G401.6 (cell line): ENCODE results near the gene C1orf216.
"Not testable (repeated sequence)": the region's sequence is repeated elsewhere in the genome, so short reads cannot be mapped to it uniquely, and the experiment has no call there.

Experiments used
- FAIRE-seq: peaks from 2 replicates; lab custom pipeline; 2012; peaks lifted over from hg19 to GRCh38; lab: Jason Lieb, UNC

Gene C1orf216

DNA sequence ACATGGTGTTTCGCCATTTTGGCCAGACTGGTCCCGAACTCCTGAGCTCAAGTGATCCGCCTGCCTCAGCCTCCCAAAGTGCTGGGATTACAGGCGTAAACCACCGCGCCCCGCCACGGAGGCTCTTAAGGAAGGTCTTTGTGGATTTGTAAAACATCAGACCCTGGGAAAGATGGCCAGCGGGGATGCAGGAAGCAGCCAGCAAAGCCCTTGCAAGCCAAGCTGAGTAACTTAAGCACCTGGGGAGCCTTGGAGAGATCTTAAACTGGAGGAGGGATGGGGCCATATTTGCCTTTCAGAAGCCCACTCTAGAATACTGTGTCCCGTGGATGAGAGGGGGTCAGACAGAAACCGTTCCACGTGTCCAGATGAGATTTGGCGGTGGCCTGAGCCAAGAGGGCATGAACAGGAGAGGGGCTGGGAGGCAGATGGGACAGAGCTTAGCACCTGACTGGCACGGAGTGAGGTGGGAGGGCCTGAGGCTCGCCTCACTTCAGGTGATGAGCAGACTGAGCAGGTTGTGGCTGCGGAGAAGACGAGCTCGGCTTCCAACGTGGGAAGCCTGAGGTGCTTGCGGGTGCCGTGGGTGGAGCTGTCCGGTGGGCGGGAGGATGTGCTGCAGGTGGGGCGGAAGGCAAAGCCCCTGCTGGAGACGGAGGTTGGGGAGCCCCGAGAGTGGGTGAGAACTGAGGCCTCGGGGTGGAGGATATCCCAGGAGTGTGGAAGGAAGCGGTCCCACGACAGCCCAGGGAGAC is 11.7 kb downstream of the C1orf216 start:
- FAIRE-seq: no peak

- FAIRE-seq: no peak
Measured at GRCh38 chr1:35702508-35702907, 16.2 kb downstream of the C1orf216 start.

- not testable (repeated sequence) for FAIRE-seq
Measured at GRCh38 chr1:35699152-35699551, 19.5 kb downstream of the C1orf216 start.

DNA sequence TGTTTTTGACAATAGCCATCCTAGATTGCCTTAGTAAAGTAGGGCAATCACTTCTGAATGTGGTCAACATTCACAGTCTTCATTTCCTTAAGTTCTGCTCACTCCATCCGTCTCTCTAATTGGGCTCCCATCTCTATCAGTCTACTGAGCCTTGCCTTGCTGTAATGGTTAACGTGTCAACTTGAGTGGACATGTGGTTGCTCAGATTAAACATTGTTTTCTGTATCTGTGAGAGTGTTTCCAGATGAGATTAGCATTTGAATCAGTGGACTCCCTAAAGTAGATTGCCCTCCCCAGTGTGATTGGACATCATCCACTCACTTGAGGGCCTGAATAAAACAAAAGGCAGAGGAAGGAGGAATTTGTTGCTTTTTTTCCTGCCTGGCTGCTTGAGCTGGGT is 26.4 kb downstream of the C1orf216 start:
- FAIRE-seq: no peak

DNA sequence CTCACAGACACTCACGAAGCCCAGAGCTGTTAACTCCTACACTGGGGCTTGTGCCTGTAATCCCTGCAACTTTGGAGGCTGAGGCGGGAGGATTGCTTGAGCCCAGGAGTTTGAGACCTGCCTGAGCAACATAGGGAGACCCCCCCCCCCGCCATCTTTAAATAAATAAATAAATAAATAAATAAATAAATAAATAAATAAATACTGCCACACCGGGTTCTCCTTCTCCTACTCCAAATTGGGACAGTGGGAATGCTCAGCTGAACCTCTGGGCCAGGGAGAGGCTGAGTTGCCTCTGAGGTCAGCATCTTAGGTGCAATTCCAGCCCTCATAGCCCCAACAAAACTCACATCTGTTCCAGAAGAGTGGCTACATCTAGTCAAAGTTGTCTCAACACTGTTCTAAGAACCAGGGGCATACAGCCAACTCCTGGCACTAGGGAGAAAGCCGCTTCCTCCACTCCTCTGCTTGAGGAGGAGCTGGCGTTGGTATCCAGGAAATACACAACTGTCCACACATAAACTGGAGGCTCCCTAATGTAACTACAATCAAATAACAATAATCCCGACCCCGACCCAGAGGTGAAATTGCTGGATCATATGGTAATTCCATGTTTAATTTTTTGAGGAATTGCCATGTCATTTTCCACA is 27.0 kb downstream of the C1orf216 start:
- FAIRE-seq: no peak

GRCh38 chr1:35691080-35691479 is 27.6 kb downstream of the C1orf216 start:
- FAIRE-seq: no peak

GRCh38 chr1:35690103-35690502 is 28.6 kb downstream of the C1orf216 start:
- not testable (repeated sequence) for FAIRE-seq

- no peak for FAIRE-seq
Measured at GRCh38 chr1:35688161-35688560, 30.5 kb downstream of the C1orf216 start.

DNA sequence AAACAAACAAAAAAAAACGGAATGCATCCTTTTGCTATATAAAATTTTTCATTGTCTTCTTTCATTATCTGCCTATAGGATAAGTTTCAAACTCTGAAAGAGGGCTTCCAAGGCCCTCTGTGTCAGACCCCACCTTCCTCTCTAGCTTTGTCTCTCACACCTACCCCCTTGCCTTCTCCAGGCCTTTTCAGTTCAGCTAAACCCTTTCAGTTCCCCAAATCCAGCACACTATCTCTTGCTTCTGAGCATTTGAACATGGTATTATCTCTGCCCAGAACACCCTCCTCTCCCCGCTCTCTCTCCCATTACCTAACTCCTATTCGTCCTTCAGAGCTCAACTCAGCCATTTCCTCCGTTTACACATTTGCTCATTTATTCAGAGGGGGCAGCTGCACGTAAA is 35.7 kb downstream of the C1orf216 start:
- FAIRE-seq: no peak

- no peak for FAIRE-seq
Measured at GRCh38 chr1:35680271-35680670, 38.4 kb downstream of the C1orf216 start.

DNA sequence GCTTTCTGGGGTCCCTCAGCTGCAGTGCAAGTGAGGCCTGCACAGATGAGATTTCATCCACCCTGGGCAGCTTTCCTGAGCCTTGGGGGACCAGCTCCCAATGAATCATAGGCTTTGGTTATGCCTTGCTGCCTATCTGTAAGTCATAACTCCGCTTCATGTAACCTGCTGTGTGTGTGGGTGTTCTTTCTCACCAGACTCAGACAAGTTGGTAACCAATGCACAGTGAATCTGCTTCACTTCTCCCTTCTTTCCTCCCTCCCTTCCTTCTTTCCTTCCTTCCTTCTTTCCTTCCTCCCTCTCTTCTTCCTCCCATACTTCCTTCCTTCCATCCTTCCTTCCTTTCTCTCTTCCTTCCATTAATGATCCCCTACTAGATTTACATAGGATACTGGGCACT is 42.9 kb downstream of the C1orf216 start:
- FAIRE-seq: no peak

DNA sequence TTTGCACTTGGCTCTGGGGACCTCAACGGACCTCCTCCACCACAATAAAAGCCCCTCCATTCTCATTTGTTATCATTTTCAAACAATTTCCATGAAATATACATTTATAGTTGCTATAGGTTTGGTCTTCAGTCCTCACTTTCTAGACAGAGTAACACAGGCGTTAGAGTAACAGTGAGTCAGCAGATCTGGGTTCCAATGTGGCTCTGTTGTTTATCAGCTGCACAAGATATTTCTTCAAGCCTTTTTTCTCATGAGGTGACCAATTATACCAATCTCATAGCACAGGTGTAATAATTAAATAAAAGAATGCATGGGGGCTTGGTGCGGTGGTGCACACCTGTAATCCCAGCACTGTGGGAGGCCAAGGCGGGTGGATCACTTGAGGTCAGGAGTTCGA is 44.6 kb downstream of the C1orf216 start:
- no peak for FAIRE-seq

DNA sequence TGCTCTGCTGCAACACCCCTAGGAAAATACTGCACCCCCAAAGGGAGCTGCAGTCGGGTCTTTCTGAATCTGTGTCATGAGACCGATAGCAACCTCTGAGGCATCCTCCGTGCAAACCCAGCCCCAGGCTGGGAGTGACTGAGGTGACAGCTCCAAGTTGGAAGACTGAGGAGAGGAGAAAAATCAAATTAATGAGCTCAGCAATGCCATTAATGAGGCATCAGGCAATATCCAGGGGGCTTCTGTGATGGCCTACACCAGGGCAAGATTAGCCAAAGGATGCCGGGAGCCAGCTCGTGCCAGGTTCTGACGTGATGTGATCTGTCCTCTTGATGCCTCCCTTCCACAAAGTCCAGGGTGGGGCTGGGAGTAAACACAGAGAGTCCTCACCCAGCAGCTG is 46.6 kb downstream of the C1orf216 start:
- FAIRE-seq: no peak

DNA sequence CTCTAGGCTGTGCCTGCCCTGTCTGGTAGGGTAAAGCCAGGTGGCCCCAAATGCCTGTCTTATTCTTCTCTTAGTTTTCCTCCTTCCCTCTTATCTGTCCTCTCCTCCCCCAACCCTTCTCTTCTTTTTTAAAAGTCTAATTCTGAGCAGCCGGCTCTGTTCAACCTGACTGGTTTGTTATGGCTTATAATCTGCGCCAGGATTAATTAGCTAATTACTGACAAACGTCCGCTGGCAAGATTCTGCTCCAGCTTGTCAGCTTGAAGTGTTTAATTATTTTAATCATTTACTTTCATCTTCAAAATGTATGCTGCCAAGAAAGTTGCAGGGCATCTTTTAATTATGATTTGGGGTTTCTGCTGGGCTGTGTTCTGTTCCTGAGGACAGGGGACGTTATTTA is 50.2 kb downstream of the C1orf216 start:
- no peak for FAIRE-seq

GRCh38 chr1:35666916-35667315 is 51.8 kb downstream of the C1orf216 start:
- no peak for FAIRE-seq

GRCh38 chr1:35666216-35666615 is 52.5 kb downstream of the C1orf216 start:
- FAIRE-seq: no peak
